H1 (cell line): ENCODE measurements around the gene CYP1A1. TPM values are rescaled to one million over a fixed set of nuclear protein-coding genes. Genes with fewer than 3 reads are reported as not detected.

Experiments
- CHD7 ChIP-seq: fragments of 300-600 bp; sonication (generic); IDR thresholded peaks from 2 replicates; pipeline ENCODE4 v1.7.1; 2012; ENCODE audit warnings: low read length, moderate library complexity, mild to moderate bottlenecking, inconsistent platforms; ENCODE audit not compliant: insufficient replicate concordance
- GABPA ChIP-seq: IDR thresholded peaks from 2 replicates; pipeline ENCODE4 v1.6.1; 2011; ENCODE audit warnings: mild to moderate bottlenecking, low read length, moderate library complexity, borderline replicate concordance; ENCODE audit not compliant: insufficient read depth
- POLR2AphosphoS5 ChIP-seq: IDR thresholded peaks from 2 replicates; pipeline ENCODE4 v1.6.1; 2011; ENCODE audit warnings: low read depth, low read length
- TAF1 ChIP-seq: IDR thresholded peaks from 2 replicates; pipeline ENCODE4 v1.6.1; 2011; ENCODE audit warnings: mild to moderate bottlenecking, low read depth, low read length
- polyA plus RNA-seq, 7 experiments: library from polyadenylated mRNA; depleted of rRNA in 3 of 7; stranded (reverse) in 5 of 7; unstranded in 2 of 7; fragments of >200 nt in 5 of 7; fragments of 200-250 nt in 2 of 7; gene quantifications; 1 replicate in 5 of 7; 2 replicates in 1 of 7; 4 replicates in 1 of 7; pipeline versions ENCODE4 v1.2.1 to v1.2.3, GENCODE V29; 2011 to 2013; ENCODE audit warnings: missing spikeins in 2 of 7, mixed read lengths in 2 of 7
- total RNA-seq: library from RNA; stranded (reverse); fragmentation: NEBNext Ultra II Directional; extraction: Animal tissue kit (Norgen Biotek cat#: 25700); gene quantifications from 2 replicates; pipeline ENCODE4 v1.2.1, GENCODE V29; 2021

CYP1A1 gene
- total and polyA plus RNA-seq, 2 of the 8 experiments (the other 6 are each of a cell fraction or from before 2014, with no cell fraction given) = 0.32 to 0.35 TPM

DNA sequence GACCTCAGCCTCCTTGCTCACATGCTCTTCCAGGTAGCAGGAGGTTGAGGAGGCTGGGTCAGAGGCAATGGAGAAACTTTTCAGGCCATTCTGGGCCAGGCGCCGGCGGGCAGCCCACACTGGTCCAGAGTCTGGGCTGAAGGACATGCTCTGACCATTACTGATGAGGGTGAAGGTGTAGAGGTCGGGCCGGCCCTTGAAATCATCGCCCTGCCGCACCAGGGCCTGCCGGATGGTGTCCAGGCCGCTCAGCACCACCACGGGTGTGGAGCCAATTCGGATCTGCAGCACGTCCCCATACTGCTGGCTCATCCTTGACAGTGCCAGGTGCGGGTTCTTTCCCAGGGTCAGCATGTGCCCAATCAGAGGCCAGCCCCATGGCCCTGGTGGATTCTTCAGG lies 2.7 kb downstream of the CYP1A1 start (continued):
- no peak for TF ChIP-seq CHD7
- no peak for TF ChIP-seq GABPA
- no peak for TF ChIP-seq TAF1
- TF ChIP-seq POLR2AphosphoS5 = no peak
